ENCODE data around the gene PCBD1.

PCBD1 gene

GRCh38 chr10:70833601-70834000 is 54.8 kb downstream of the PCBD1 start:
- H3K4me3 ChIP-seq (ENCODE audit: low read depth, low read length) = no peak overlapping the region
- no peaks in the 10 kb centered on the region for H3K27me3 ChIP-seq
- TF ChIP-seq, protein P1, sequence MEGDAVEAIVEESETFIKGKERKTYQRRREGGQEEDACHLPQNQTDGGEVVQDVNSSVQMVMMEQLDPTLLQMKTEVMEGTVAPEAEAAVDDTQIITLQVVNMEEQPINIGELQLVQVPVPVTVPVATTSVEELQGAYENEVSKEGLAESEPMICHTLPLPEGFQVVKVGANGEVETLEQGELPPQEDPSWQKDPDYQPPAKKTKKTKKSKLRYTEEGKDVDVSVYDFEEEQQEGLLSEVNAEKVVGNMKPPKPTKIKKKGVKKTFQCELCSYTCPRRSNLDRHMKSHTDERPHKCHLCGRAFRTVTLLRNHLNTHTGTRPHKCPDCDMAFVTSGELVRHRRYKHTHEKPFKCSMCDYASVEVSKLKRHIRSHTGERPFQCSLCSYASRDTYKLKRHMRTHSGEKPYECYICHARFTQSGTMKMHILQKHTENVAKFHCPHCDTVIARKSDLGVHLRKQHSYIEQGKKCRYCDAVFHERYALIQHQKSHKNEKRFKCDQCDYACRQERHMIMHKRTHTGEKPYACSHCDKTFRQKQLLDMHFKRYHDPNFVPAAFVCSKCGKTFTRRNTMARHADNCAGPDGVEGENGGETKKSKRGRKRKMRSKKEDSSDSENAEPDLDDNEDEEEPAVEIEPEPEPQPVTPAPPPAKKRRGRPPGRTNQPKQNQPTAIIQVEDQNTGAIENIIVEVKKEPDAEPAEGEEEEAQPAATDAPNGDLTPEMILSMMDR (IDR thresholded peaks at IDR 0.05; ENCODE audit: low read depth, low read length) = no peak

More at GRCh38 chr10:70833601-70834000, 54.8 kb downstream of the PCBD1 start:
- Histone ChIP-seq H3K36me3 (peaks cover 5% of the 10 kb centered on the region; the same call in 1 of the 2 replicates), H3K9me3 (no peaks in the 10 kb centered on the region; the same call in 1 of the 2 replicates), H3K4me1 (peaks cover 19% of the 10 kb centered on the region)
- no peak for DNase-seq
